ENCODE measurements around the gene GALNT11. TPM values are rescaled to one million over a fixed set of nuclear protein-coding genes. Genes with fewer than 3 reads are reported as not detected.

The GALNT11 gene
- total RNA-seq, 1 donor from 2014 or later: 23.0 TPM

DNA sequence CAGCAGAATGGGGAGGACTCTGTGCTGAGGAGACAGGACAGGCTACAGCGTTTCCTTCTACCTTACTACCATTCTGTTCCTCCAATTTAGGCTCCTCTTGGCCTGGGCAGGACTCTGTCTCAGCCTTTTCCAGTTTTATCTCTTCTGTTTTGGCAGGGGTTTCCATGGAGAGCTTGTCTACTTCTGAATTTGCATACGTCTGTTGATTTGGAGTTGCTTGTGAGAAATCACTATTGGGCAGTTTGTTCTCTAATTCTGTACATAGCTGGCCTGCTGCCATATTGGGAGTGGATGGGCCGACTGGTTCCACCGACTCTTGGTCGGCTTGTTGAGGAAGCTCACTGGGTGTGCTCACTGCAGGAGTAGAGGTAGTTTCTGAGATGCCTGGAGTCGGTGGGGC, 136.8 kb downstream of the GALNT11 start:
- Mint-ChIP-seq H3K4me3 (ENCODE audit: unreplicated experiment) (no peak overlapping the region), H3K4me1 (ENCODE audit: low read depth, unreplicated experiment) (no peaks in the 10 kb centered on the region), H3K9me3 (ENCODE audit: unreplicated experiment) (no peaks in the 10 kb centered on the region), H3K27me3 (ENCODE audit: low read depth, unreplicated experiment) (no peaks in the 10 kb centered on the region), H3K27ac (ENCODE audit: unreplicated experiment) (no peak overlapping the region), H3K36me3 (ENCODE audit: low read depth, unreplicated experiment) (peaks cover 20% of the 10 kb centered on the region)
- TF ChIP-seq EZH2 (IDR thresholded peaks at IDR 0.05; ENCODE audit: insufficient read depth, low read length): no peak
- TF ChIP-seq, protein P1, sequence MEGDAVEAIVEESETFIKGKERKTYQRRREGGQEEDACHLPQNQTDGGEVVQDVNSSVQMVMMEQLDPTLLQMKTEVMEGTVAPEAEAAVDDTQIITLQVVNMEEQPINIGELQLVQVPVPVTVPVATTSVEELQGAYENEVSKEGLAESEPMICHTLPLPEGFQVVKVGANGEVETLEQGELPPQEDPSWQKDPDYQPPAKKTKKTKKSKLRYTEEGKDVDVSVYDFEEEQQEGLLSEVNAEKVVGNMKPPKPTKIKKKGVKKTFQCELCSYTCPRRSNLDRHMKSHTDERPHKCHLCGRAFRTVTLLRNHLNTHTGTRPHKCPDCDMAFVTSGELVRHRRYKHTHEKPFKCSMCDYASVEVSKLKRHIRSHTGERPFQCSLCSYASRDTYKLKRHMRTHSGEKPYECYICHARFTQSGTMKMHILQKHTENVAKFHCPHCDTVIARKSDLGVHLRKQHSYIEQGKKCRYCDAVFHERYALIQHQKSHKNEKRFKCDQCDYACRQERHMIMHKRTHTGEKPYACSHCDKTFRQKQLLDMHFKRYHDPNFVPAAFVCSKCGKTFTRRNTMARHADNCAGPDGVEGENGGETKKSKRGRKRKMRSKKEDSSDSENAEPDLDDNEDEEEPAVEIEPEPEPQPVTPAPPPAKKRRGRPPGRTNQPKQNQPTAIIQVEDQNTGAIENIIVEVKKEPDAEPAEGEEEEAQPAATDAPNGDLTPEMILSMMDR (IDR thresholded peaks at IDR 0.05; ENCODE audit: insufficient read depth, low read depth, low read length): no peak
- H3K27ac ChIP-seq (ENCODE audit: low read depth, low read length): no peak overlapping the region
- H3K4me2 ChIP-seq (ENCODE audit: low read length): no peak overlapping the region
- no peak overlapping the region for H3K9ac ChIP-seq (ENCODE audit: low read length)
- DNase-seq (ENCODE audit: low read depth): no peak
- H3K79me2 ChIP-seq (ENCODE audit: insufficient read depth, low read length): no peaks in the 10 kb centered on the region
- H3K4me3 ChIP-seq (ENCODE audit: insufficient read depth, low read depth, low read length): no peak overlapping the region
- H3K4me1 ChIP-seq (ENCODE audit: insufficient read depth, low read length): no peaks in the 10 kb centered on the region
- H3K27me3 ChIP-seq (ENCODE audit: insufficient read depth, low read length): no peaks in the 10 kb centered on the region
- no peaks in the 10 kb centered on the region for H3K9me3 ChIP-seq (ENCODE audit: insufficient read depth, low read depth, low read length)
- no peak overlapping the region for H2AFZ ChIP-seq (ENCODE audit: low read depth, low read length)
- peaks cover 16% of the 10 kb centered on the region for H4K20me1 ChIP-seq (ENCODE audit: insufficient read depth, low read length)
- FAIRE-seq: no peak
- peaks cover 60% of the 10 kb centered on the region for H3K36me3 ChIP-seq (ENCODE audit: insufficient read depth, low read length)

Other genes with a start within 250 kb of the GALNT11 start
- gene PRKAG2, start 148.6 kb upstream of the GALNT11 start, total RNA-seq: 26.9 and 40.7 TPM in 2 replicates
- gene GALNTL5, start 69.2 kb upstream of the GALNT11 start, total RNA-seq: not detected in 2 replicates

Data from astrocyte (in vitro differentiated cells and primary cell).